ENCODE results near the gene MYLK4.

MYLK4 gene

GRCh38 chr6:2640551-2640950 is 110.2 kb downstream of the MYLK4 start:
- TF ChIP-seq ZFX (IDR thresholded peaks at IDR 0.05; ENCODE audit: borderline replicate concordance) (no peak), CTCF (IDR thresholded peaks at IDR 0.05) (no peak)
- H3K27ac ChIP-seq = no peak overlapping the region

GRCh38 chr6:2639896-2640295 is 110.8 kb downstream of the MYLK4 start:
- no peak overlapping the region for H3K27ac ChIP-seq
- TF ChIP-seq CTCF (IDR thresholded peaks at IDR 0.05) = no peak
- no peak for TF ChIP-seq ZFX (IDR thresholded peaks at IDR 0.05; ENCODE audit: borderline replicate concordance)

GRCh38 chr6:2639167-2639566 is 111.6 kb downstream of the MYLK4 start:
- TF ChIP-seq ZFX (IDR thresholded peaks at IDR 0.05; ENCODE audit: borderline replicate concordance) = no peak
- TF ChIP-seq CTCF (IDR thresholded peaks at IDR 0.05) = no peak
- no peak overlapping the region for H3K27ac ChIP-seq

GRCh38 chr6:2636672-2637071 is 114.0 kb downstream of the MYLK4 start:
- no peak overlapping the region for H3K27ac ChIP-seq
- TF ChIP-seq ZFX (IDR thresholded peaks at IDR 0.05; ENCODE audit: borderline replicate concordance) (no peak), CTCF (IDR thresholded peaks at IDR 0.05) (no peak)

GRCh38 chr6:2635911-2636310 is 114.8 kb downstream of the MYLK4 start:
- TF ChIP-seq ZFX (IDR thresholded peaks at IDR 0.05; ENCODE audit: borderline replicate concordance) (no peak), CTCF (IDR thresholded peaks at IDR 0.05) (no peak)
- no peak overlapping the region for H3K27ac ChIP-seq

- no peak overlapping the region for H3K27ac ChIP-seq
These were observed 116.4 kb downstream of the MYLK4 start for GRCh38 chr6:2634139-2634964.

More at GRCh38 chr6:2634139-2634964, 116.4 kb downstream of the MYLK4 start:
- TF ChIP-seq CTCF (IDR thresholded peaks at IDR 0.05) = peak; percentile 98
- no peak for TF ChIP-seq ZFX (IDR thresholded peaks at IDR 0.05; ENCODE audit: borderline replicate concordance)
